CD1c-positive myeloid dendritic cell (primary cell): Measurements from ENCODE around the gene KSR2.
"Not testable (repeated sequence)": the region's sequence is repeated elsewhere in the genome, so short reads cannot be mapped to it uniquely, and the experiment has no call there.

Experiments used
- DNase-seq: peaks from one replicate; pipeline ENCODE4 v3.0.0-alpha.2; 2016; ENCODE audit errors: extremely low spot score

Gene KSR2

GRCh38 chr12:117821480-117822175, 147.2 kb downstream of the KSR2 start:
- no peak for DNase-seq

- DNase-seq, result no peak
These were observed 148.4 kb downstream of the KSR2 start for GRCh38 chr12:117820216-117820907.

- DNase-seq, result no peak
These were observed 149.6 kb downstream of the KSR2 start for GRCh38 chr12:117819160-117819559.

GRCh38 chr12:117818400-117818799, 150.4 kb downstream of the KSR2 start:
- no peak for DNase-seq

- no peak for DNase-seq
These were observed 159.3 kb downstream of the KSR2 start for GRCh38 chr12:117809509-117809908.

GRCh38 chr12:117807946-117808345, 160.8 kb downstream of the KSR2 start:
- DNase-seq, result no peak

- DNase-seq, result no peak
These were observed 161.4 kb downstream of the KSR2 start for GRCh38 chr12:117807355-117807754.

GRCh38 chr12:117805865-117806264, 162.9 kb downstream of the KSR2 start:
- DNase-seq, result no peak

- no peak for DNase-seq
These were observed 165.8 kb downstream of the KSR2 start for GRCh38 chr12:117803001-117803400.

GRCh38 chr12:117800711-117801110, 168.1 kb downstream of the KSR2 start:
- not testable (repeated sequence) for DNase-seq

- DNase-seq, result no peak
These were observed 171.6 kb downstream of the KSR2 start for GRCh38 chr12:117797202-117797601.

- DNase-seq, result no peak
These were observed 175.8 kb downstream of the KSR2 start for GRCh38 chr12:117792877-117793424.

- DNase-seq, result no peak
These were observed 176.3 kb downstream of the KSR2 start for GRCh38 chr12:117792471-117792870.

- no peak for DNase-seq
These were observed 177.8 kb downstream of the KSR2 start for GRCh38 chr12:117790948-117791347.

GRCh38 chr12:117790198-117790597, 178.6 kb downstream of the KSR2 start:
- DNase-seq, result no peak

- no peak for DNase-seq
These were observed 179.4 kb downstream of the KSR2 start for GRCh38 chr12:117789195-117789912.

GRCh38 chr12:117778656-117779055, 190.1 kb downstream of the KSR2 start:
- no peak for DNase-seq

GRCh38 chr12:117774941-117775775, 193.6 kb downstream of the KSR2 start:
- DNase-seq, result no peak

GRCh38 chr12:117768860-117769259, 199.9 kb downstream of the KSR2 start:
- no peak for DNase-seq

GRCh38 chr12:117766008-117766407, 202.8 kb downstream of the KSR2 start:
- no peak for DNase-seq

GRCh38 chr12:117762143-117762542, 206.6 kb downstream of the KSR2 start:
- no peak for DNase-seq
